Thoracic aorta (tissue), 2 donors: Measurements from ENCODE around the gene COMMD2. TPM values are rescaled to one million over a fixed set of nuclear protein-coding genes. Genes with fewer than 3 reads are reported as not detected.

ENCODE experiments used
- ATAC-seq: fragments of 150-250 bp; one replicate; pipeline ENCODE4 v1.8.0; 2017; ENCODE audit warnings: low read depth; ENCODE audit not compliant: insufficient number of reproducible peaks, low FRiP score
- DNase-seq: peaks from one replicate; pipeline ENCODE4 v3.0.0-alpha.2; 2020; ENCODE audit warnings: low spot score
- H3K27ac ChIP-seq, 2 donors: fragments of 200-600 bp; sonication (generic); 1 replicate in 1 of 2; 2 replicates in 1 of 2; pipeline ENCODE4 v1.5.1; 2016; ENCODE audit warnings: mild to moderate bottlenecking in 2 of 2, moderate library complexity in 2 of 2
- H3K27me3 ChIP-seq: fragments of 200-600 bp; sonication (generic); replicated peaks from 2 replicates; pipeline ENCODE4 v1.6.0; 2016; ENCODE audit warnings: mild to moderate bottlenecking; ENCODE audit not compliant: insufficient read depth
- H3K36me3 ChIP-seq: fragments of 200-600 bp; sonication (generic); one replicate; pipeline ENCODE4 v1.5.1; 2016
- H3K4me1 ChIP-seq, 2 donors: fragments of 200-600 bp; sonication (generic); 1 replicate in 1 of 2; 2 replicates in 1 of 2; pipeline versions ENCODE4 v1.5.1 to v1.6.0; 2016; ENCODE audit warnings: low read depth in 2 of 2, mild to moderate bottlenecking in 1 of 2; ENCODE audit not compliant: control insufficient read depth in 1 of 2
- H3K4me3 ChIP-seq: fragments of 200-600 bp; sonication (generic); 2 replicates; pipeline ENCODE4 v1.5.1; 2016; ENCODE audit warnings: mild to moderate bottlenecking
- H3K9me3 ChIP-seq: fragments of 200-600 bp; sonication (generic); 2 replicates; pipeline ENCODE4 v1.5.1; 2016
- total RNA-seq, 2 donors: library from RNA; depleted of rRNA; stranded (reverse); fragments of >200 nt; gene quantifications; one replicate each; pipeline versions ENCODE4 v1.1.0 to v1.2.3, GENCODE V29; 2016
- TF ChIP-seq, protein P1 (sequence below): fragments of 200-600 bp; sonication (generic); IDR thresholded peaks from one replicate; pipeline ENCODE4 v1.5.1; 2019; ENCODE audit warnings: antibody characterized with exemption

Gene COMMD2
- total RNA-seq, 2 donors from 2014 or later, result 11.4 to 20.5 TPM

DNA sequence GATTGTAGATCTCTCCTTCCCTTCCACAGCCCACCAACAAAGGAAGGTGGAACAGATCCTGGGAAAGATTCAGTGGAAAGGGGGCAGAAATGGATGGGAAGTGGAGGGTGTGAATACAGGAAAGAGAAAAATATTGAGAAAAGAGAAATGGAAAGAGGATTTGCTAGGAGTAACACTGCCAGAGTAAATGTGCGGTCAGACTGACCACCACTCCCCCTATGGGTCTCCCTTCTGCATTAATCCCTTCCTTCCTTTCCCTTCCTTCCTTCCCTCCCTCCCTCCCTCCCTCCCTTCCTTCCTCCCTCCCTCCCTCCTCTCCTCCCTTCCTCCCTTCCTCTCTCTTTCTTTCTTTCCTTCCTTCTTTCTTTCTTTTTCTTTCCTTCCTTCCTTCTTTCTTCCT lies 12.0 kb upstream of the COMMD2 start:
- DNase-seq (no peak), ATAC-seq (no peak)
- Histone ChIP-seq H3K9me3 (no peaks in the 10 kb centered on the region), H3K4me1 (no peaks in the 10 kb centered on the region), H3K4me3 (no peak overlapping the region), H3K27me3 (no peaks in the 10 kb centered on the region), H3K36me3 (no peaks in the 10 kb centered on the region), H3K27ac (no peak overlapping the region)
- TF ChIP-seq, protein P1, sequence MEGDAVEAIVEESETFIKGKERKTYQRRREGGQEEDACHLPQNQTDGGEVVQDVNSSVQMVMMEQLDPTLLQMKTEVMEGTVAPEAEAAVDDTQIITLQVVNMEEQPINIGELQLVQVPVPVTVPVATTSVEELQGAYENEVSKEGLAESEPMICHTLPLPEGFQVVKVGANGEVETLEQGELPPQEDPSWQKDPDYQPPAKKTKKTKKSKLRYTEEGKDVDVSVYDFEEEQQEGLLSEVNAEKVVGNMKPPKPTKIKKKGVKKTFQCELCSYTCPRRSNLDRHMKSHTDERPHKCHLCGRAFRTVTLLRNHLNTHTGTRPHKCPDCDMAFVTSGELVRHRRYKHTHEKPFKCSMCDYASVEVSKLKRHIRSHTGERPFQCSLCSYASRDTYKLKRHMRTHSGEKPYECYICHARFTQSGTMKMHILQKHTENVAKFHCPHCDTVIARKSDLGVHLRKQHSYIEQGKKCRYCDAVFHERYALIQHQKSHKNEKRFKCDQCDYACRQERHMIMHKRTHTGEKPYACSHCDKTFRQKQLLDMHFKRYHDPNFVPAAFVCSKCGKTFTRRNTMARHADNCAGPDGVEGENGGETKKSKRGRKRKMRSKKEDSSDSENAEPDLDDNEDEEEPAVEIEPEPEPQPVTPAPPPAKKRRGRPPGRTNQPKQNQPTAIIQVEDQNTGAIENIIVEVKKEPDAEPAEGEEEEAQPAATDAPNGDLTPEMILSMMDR, result no peak

GRCh38 chr3:149763565-149764195 lies 11.4 kb upstream of the COMMD2 start:
- DNase-seq, result no peak
- Histone ChIP-seq H3K4me1 (no peaks in the 10 kb centered on the region), H3K9me3 (no peaks in the 10 kb centered on the region), H3K36me3 (no peaks in the 10 kb centered on the region), H3K27ac (no peak overlapping the region), H3K27me3 (no peaks in the 10 kb centered on the region), H3K4me3 (no peak overlapping the region)
- TF ChIP-seq, protein P1, result no peak
- no peak for ATAC-seq

DNA sequence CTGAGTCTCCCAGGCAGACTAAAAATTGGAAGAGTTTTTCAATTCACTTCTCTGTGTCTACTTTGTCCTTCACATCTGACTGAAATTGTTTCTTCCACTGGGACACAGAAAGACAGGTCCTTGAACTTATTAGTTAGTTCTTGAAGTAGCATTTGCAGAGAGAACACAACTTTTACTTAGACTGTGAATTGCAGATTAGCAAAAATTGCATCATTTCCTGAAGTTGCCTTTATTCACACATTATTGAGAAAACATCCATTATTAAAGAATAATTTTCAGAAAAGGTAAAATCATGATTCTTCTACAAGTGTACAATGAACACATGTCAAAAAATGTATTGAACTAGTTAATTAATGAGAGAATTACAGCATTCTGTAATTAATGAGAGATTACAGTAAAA lies 1.4 kb upstream of the COMMD2 start:
- no peaks in the 10 kb centered on the region for H3K9me3 ChIP-seq

DNA sequence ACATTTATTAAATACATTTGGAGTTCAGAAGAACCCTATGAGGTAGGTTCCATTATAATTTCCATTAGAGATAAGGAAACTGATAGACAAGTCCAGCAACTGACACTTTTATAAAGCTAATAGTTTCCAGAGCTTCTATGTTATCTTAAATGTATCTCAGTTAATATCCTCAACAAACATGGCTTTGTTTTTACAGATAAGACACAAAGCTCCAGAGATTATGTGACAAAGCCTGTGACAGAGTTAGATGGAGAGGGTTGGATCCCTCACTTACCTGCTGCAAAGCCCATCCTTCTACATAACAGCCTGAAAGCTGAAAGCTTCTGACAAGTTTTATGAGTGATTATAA lies 473 bp upstream of the COMMD2 start:
- DNase-seq (no peak), ATAC-seq (no peak)
- peak overlapping the region; percentile 96 for H3K4me3 ChIP-seq
- H3K9me3 ChIP-seq, result no peaks in the 10 kb centered on the region
- H3K27me3 ChIP-seq, result no peaks in the 10 kb centered on the region
- H3K27ac ChIP-seq, result peak overlapping the region; percentile 58 to 72
- H3K36me3 ChIP-seq, result peaks cover 3% of the 10 kb centered on the region
- peaks cover 9 to 22% of the 10 kb centered on the region in 2 donors for H3K4me1 ChIP-seq
- TF ChIP-seq, protein P1, result no peak

More for the DNA sequence above, 1.4 kb upstream of the COMMD2 start:
- no peak for ATAC-seq
- Histone ChIP-seq H3K4me3 (no peak overlapping the region), H3K36me3 (peaks cover under 1% of the 10 kb centered on the region), H3K27ac (no peak overlapping the region), H3K4me1 (peaks cover 9 to 22% of the 10 kb centered on the region in 2 donors), H3K27me3 (no peaks in the 10 kb centered on the region)
- DNase-seq, result no peak
- TF ChIP-seq, protein P1, result no peak

DNA sequence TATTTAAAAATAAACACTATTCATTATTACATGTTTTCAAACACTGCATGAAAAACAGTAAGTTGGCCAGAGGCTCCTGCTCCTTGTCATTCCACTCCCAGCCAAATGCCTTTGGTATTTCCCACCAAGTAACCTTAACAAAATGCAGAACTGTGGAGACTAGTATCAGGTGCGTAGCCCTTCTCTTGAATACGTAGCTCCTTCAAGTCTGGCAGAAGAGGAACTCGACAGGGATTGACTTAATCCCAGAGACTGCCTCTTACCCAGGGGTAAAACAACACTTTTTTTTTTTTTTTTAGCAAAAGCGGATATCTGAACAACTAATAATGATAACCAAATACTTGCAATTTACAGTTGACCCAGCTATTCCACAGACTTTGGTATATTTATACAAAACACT lies 738 bp downstream of the COMMD2 start:
- no peak for ATAC-seq

More for the DNA sequence above, 738 bp downstream of the COMMD2 start:
- no peak for DNase-seq
- H3K27me3 ChIP-seq, result no peaks in the 10 kb centered on the region
- H3K4me3 ChIP-seq, result peak overlapping the region; percentile 96
- no peaks in the 10 kb centered on the region for H3K9me3 ChIP-seq
- TF ChIP-seq, protein P1, result no peak
- H3K27ac ChIP-seq, result peak overlapping the region; percentile 58 to 72
- H3K36me3 ChIP-seq, result peaks cover 3% of the 10 kb centered on the region
- H3K4me1 ChIP-seq, result peaks cover 9 to 22% of the 10 kb centered on the region in 2 donors
